Stimulated activated CD8-positive, alpha-beta memory T cell treated with anti-CD3 and anti-CD28 coated beads, Interleukin-4, amount 100 ng/mL, for 24 hours (primary cell): Measurements from ENCODE around the gene ANHX.
"Not testable (repeated sequence)": the region's sequence is repeated elsewhere in the genome, so short reads cannot be mapped to it uniquely, and the experiment has no call there.

Experiments used
- DNase-seq: peaks from one replicate; pipeline ENCODE4 v3.0.0-alpha.2; 2020; ENCODE audit warnings: low read depth

Gene ANHX

GRCh38 chr12:133235401-133236112, at the start of gene ANHX:
Gene ANHX, minus strand, starts transcription at chr12:133235877. Its CDS starts 1,521 bp downstream, at chr12:133234356.
- no peak for DNase-seq

- DNase-seq = not testable (repeated sequence)
Measured at GRCh38 chr12:133264668-133265067, 29.0 kb upstream of the ANHX start.

GRCh38 chr12:133264173-133264572, 28.5 kb upstream of the ANHX start:
- DNase-seq = no peak

GRCh38 chr12:133256321-133256720, 20.6 kb upstream of the ANHX start:
- DNase-seq = no peak

GRCh38 chr12:133255833-133256232, 20.2 kb upstream of the ANHX start:
- DNase-seq = not testable (repeated sequence)

- no peak for DNase-seq
Measured at GRCh38 chr12:133251732-133252131, 16.1 kb upstream of the ANHX start.

GRCh38 chr12:133236556-133236955, 879 bp upstream of the ANHX start:
- no peak for DNase-seq

- no peak for DNase-seq
Measured at GRCh38 chr12:133236144-133236543, 467 bp upstream of the ANHX start.

- DNase-seq = no peak
Measured at GRCh38 chr12:133234971-133235370, 706 bp downstream of the ANHX start.

- DNase-seq = no peak
Measured at GRCh38 chr12:133233993-133234564, 1.6 kb downstream of the ANHX start.

- DNase-seq = no peak
Measured at GRCh38 chr12:133233006-133233405, 2.7 kb downstream of the ANHX start.

- no peak for DNase-seq
Measured at GRCh38 chr12:133231001-133231400, 4.7 kb downstream of the ANHX start.

GRCh38 chr12:133227281-133227852, 8.3 kb downstream of the ANHX start:
- no peak for DNase-seq

- DNase-seq = no peak
Measured at GRCh38 chr12:133226690-133227089, 9.0 kb downstream of the ANHX start.

- DNase-seq = no peak
Measured at GRCh38 chr12:133225527-133225926, 10.2 kb downstream of the ANHX start.

- no peak for DNase-seq
Measured at GRCh38 chr12:133222211-133222610, 13.5 kb downstream of the ANHX start.

- DNase-seq = no peak
Measured at GRCh38 chr12:133221241-133221640, 14.4 kb downstream of the ANHX start.

GRCh38 chr12:133220521-133220920, 15.2 kb downstream of the ANHX start:
- DNase-seq = no peak

- no peak for DNase-seq
Measured at GRCh38 chr12:133217219-133217618, 18.5 kb downstream of the ANHX start.

GRCh38 chr12:133215724-133216123, 20.0 kb downstream of the ANHX start:
- DNase-seq = no peak

GRCh38 chr12:133206390-133206789, 29.3 kb downstream of the ANHX start:
- DNase-seq = no peak

- DNase-seq = no peak
Measured at GRCh38 chr12:133204264-133204603, 31.4 kb downstream of the ANHX start.

- no peak for DNase-seq
Measured at GRCh38 chr12:133203344-133204263, 32.1 kb downstream of the ANHX start.
